Lower leg skin (tissue), 4 donors: ENCODE data around the gene SLC25A23. TPM values are rescaled to one million over a fixed set of nuclear protein-coding genes. Genes with fewer than 3 reads are reported as not detected.

Experiments
- DNase-seq, 2 donors: peaks; one replicate each; pipeline ENCODE4 v3.0.0-alpha.2; 2019; ENCODE audit warnings: low spot score in 2 of 2
- H3K4me3 ChIP-seq: fragments of 200-600 bp; sonication (generic); 2 replicates; pipeline ENCODE4 v1.5.1; 2017; ENCODE audit warnings: mild to moderate bottlenecking, low read depth; ENCODE audit not compliant: poor library complexity, severe bottlenecking
- CTCF ChIP-seq, 3 donors: fragments of 450-650 bp; IDR thresholded peaks; one replicate each; pipeline ENCODE4 v1.5.1; 2016; ENCODE audit warnings: antibody characterized with exemption in 3 of 3, mild to moderate bottlenecking in 3 of 3, moderate library complexity in 2 of 3
- POLR2A ChIP-seq, 2 donors: fragments of 450-650 bp; IDR thresholded peaks; one replicate each; pipeline ENCODE4 v1.6.1; 2016 to 2017; ENCODE audit warnings: antibody characterized with exemption in 2 of 2, mild to moderate bottlenecking in 1 of 2, moderate library complexity in 1 of 2
- WGBS, 2 donors: methylation state at CpG; one replicate each; pipeline ENCODE4 v1.1.5; 2018; 5-methylcytosine and 5-hydroxymethylcytosine counted together
- intact Hi-C: fragments of 100-400 bp; cut with DNase I; formaldehyde crosslinking; loops from one replicate; pipeline ENCODE4 v1.15.0; 2023; ENCODE audit warnings: low total_unique reads
- total RNA-seq, 4 donors: library from RNA; depleted of rRNA; stranded (reverse); fragments of >200 nt; gene quantifications; one replicate each; pipeline ENCODE4 v1.1.0, GENCODE V29; 2016

The SLC25A23 gene
- total RNA-seq, 4 donors from 2014 or later, result 60.9 to 102 (median 76.0) TPM

DNA sequence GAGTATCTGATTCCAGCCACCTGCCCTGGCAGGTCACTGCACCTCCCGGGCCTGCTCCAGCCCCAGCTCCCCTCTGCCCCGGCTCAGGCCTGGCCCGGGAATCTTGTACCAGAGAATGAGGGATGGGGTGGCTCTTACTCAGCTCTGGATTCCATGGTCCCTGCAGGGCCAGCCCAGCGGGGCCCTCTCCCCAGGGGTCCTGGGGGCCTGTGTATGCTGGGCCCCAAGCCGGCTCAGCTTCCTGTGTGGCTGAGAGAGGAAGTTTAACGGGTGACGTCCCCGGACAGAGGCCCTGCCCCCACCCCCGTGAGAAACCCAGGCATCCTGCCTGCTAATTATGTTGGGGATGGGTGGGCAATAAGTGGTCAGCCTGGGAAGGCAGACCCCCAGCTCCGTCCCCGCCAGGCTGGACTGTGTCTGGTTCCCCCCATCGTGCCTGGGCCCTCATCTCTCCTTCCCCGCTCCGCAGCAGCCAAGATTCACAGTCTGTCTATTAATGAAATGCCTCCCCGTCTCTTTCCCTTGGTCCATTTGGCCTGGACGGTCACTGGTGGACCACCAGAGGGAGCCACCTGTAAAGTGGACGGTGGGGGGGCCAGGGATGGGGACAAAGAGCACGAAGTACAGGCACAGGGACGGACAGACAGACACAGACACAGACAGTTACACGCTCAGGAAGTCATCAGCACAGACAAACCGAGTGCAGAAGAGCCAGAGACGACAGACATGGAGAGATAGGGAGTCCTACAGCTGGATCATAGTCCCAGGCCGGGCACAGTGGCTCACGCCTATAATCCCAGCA is 22.1 kb upstream of the SLC25A23 start, which contains the start of gene DENND1C:
Gene DENND1C (minus strand): TSS at position 247 of the 802 bp plus-strand sequence. CDS start 92 bp downstream, at position 155.
- TF ChIP-seq CTCF (IDR thresholded peaks at IDR 0.05), result no peak
- intact Hi-C loops, result no loop called here
- DNase-seq, result no peak
- 52 to 54% methylated on average over 24 of the region's 24 CpGs for WGBS, 2 donors
- H3K4me3 ChIP-seq, result no peak within 1 kb of the TSS

GRCh38 chr19:6480848-6481415 is 21.3 kb upstream of the SLC25A23 start:
- intact Hi-C loops, result no loop called here
- no peak for DNase-seq
- WGBS, 2 donors, result 75 to 77% methylated on average over 10 of the region's 10 CpGs
- TF ChIP-seq POLR2A (IDR thresholded peaks at IDR 0.05) (no peak), CTCF (IDR thresholded peaks at IDR 0.05) (no peak)
- no peak overlapping the region for H3K4me3 ChIP-seq

- WGBS, 2 donors, result 68 to 89% methylated on average over 2 to 7 of the region's 7 CpGs
- TF ChIP-seq POLR2A (IDR thresholded peaks at IDR 0.05) (no peak), CTCF (IDR thresholded peaks at IDR 0.05) (no peak)
- no peak for DNase-seq
- no peak overlapping the region for H3K4me3 ChIP-seq
- intact Hi-C loops, result no loop called here
These were observed 20.3 kb upstream of the SLC25A23 start for GRCh38 chr19:6479836-6480398.

DNA sequence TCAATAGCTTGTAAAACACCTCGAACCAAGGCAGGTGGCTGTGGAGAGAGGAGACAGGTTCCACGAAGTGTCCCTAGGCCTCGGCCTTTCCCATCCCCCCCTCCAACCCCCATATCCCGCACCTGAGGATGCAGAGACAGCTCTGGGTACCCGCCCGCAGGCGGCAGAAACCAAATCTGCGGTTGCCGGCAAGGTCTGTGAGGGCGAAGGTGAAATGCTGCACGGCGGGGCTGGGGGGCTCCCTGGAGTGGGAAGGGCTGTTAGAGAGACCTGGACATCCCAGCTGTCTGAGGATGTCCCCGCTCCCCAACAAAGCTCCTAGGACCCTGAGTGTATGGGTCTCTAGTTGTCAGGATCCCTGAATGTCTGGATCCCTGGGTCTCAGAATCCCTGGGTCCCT is 19.2 kb upstream of the SLC25A23 start:
- no peak for DNase-seq
- TF ChIP-seq POLR2A (IDR thresholded peaks at IDR 0.05), result no peak
- TF ChIP-seq CTCF (IDR thresholded peaks at IDR 0.05), result no peak
- WGBS, 2 donors, result 86 to 91% methylated on average over 13 of the region's 13 CpGs
- intact Hi-C loops, result no loop called here
- H3K4me3 ChIP-seq, result no peak overlapping the region

GRCh38 chr19:6476896-6477431 is 17.4 kb upstream of the SLC25A23 start:
- TF ChIP-seq CTCF (IDR thresholded peaks at IDR 0.05) (no peak), POLR2A (IDR thresholded peaks at IDR 0.05) (no peak)
- H3K4me3 ChIP-seq, result no peak overlapping the region
- no peak for DNase-seq
- 25 to 31% methylated on average over 15 to 28 of the region's 29 CpGs for WGBS, 2 donors
- intact Hi-C loops, result no loop called here
